NB4 (cell line): Measurements from ENCODE around the gene CLPTM1L.

Experiments used
- DNase-seq: peaks from one replicate; pipeline ENCODE4 v3.0.0; 2010; ENCODE audit warnings: low read depth
- H3K4me3 ChIP-seq: one replicate; pipeline ENCODE4 v1.5.1; 2011; ENCODE audit warnings: mild to moderate bottlenecking, low read depth, low read length, moderate library complexity
- CTCF ChIP-seq: IDR thresholded peaks from one replicate; pipeline ENCODE4 v1.5.1; 2012; ENCODE audit warnings: low read depth, low read length
- MAX ChIP-seq: IDR thresholded peaks from 2 replicates; pipeline ENCODE4 v1.6.1; 2011; ENCODE audit warnings: low read depth, low read length
- MYC ChIP-seq: IDR thresholded peaks from 2 replicates; pipeline ENCODE4 v1.6.1; 2011; ENCODE audit warnings: low read depth, low read length
- POLR2A ChIP-seq: IDR thresholded peaks from 2 replicates; pipeline ENCODE4 v1.6.1; 2011; ENCODE audit warnings: mild to moderate bottlenecking; ENCODE audit not compliant: insufficient read length; ENCODE audit errors: extremely low read depth

The CLPTM1L gene

GRCh38 chr5:1354576-1354975 is 9.7 kb upstream of the CLPTM1L start:
- TF ChIP-seq MAX (no peak), CTCF (no peak), POLR2A (no peak), MYC (no peak)
- no peak for DNase-seq
- no peak overlapping the region for H3K4me3 ChIP-seq

GRCh38 chr5:1352231-1353219 is 7.6 kb upstream of the CLPTM1L start:
- H3K4me3 ChIP-seq, result no peak overlapping the region
- no peak for TF ChIP-seq POLR2A
- no peak for TF ChIP-seq MYC
- TF ChIP-seq CTCF, result no peak
- no peak for TF ChIP-seq MAX
- DNase-seq, result no peak

- TF ChIP-seq POLR2A (no peak), MAX (no peak), CTCF (no peak), MYC (no peak)
- no peak for DNase-seq
Measured at GRCh38 chr5:1351156-1351555, 6.3 kb upstream of the CLPTM1L start.

GRCh38 chr5:1349246-1349645 is 4.3 kb upstream of the CLPTM1L start:
- H3K4me3 ChIP-seq, result no peak overlapping the region
- DNase-seq, result no peak
- no peak for TF ChIP-seq MAX
- peak; percentile 15 for TF ChIP-seq CTCF

More at GRCh38 chr5:1351156-1351555, 6.3 kb upstream of the CLPTM1L start:
- H3K4me3 ChIP-seq, result no peak overlapping the region

- no peak overlapping the region for H3K4me3 ChIP-seq
- TF ChIP-seq CTCF (no peak), MYC (no peak), MAX (no peak), POLR2A (no peak)
- no peak for DNase-seq
Measured at GRCh38 chr5:1348986-1349245, 4.0 kb upstream of the CLPTM1L start.
